Measurements from ENCODE around the gene FOXO6. TPM values are rescaled to one million over a fixed set of nuclear protein-coding genes. Genes with fewer than 3 reads are reported as not detected.

FOXO6 gene
- total RNA-seq, 1 donor from 2014 or later: 2.1 TPM

DNA sequence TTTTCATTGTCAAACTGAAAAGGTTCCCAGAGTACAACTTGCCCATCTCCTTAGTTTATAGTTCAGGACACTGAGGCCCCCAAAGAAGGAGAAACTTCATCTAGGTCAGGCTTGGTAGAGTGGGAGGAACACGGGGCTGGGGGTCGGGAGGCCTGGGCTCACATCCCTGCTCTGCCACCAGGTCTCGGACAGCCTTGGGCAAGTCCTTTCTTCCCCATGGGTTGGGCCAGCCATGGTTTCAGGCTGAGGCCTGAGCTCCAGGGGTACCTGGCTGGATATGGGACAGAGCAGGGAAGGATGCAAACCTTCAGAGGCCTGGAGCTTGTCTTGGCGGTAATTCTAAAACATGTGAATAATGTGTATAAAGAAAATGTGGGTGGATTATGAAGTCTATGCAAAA lies 17.0 kb downstream of the FOXO6 start:
- TF ChIP-seq, protein P1, sequence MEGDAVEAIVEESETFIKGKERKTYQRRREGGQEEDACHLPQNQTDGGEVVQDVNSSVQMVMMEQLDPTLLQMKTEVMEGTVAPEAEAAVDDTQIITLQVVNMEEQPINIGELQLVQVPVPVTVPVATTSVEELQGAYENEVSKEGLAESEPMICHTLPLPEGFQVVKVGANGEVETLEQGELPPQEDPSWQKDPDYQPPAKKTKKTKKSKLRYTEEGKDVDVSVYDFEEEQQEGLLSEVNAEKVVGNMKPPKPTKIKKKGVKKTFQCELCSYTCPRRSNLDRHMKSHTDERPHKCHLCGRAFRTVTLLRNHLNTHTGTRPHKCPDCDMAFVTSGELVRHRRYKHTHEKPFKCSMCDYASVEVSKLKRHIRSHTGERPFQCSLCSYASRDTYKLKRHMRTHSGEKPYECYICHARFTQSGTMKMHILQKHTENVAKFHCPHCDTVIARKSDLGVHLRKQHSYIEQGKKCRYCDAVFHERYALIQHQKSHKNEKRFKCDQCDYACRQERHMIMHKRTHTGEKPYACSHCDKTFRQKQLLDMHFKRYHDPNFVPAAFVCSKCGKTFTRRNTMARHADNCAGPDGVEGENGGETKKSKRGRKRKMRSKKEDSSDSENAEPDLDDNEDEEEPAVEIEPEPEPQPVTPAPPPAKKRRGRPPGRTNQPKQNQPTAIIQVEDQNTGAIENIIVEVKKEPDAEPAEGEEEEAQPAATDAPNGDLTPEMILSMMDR (IDR thresholded peaks at IDR 0.05; ENCODE audit: borderline replicate concordance): no peak
- intact Hi-C loops (cut with micrococcal nuclease): no loop called here
- H3K27ac ChIP-seq (replicated peaks): no peak overlapping the region
- H3K36me3 ChIP-seq: no peaks in the 10 kb centered on the region
- no peak for DNase-seq
- no peak overlapping the region for H3K4me3 ChIP-seq
- peaks cover 25% of the 10 kb centered on the region for H3K4me1 ChIP-seq
- H3K27me3 ChIP-seq (ENCODE audit: low read depth): peaks cover 32% of the 10 kb centered on the region
- H3K9me3 ChIP-seq (replicated peaks): no peaks in the 10 kb centered on the region

DNA sequence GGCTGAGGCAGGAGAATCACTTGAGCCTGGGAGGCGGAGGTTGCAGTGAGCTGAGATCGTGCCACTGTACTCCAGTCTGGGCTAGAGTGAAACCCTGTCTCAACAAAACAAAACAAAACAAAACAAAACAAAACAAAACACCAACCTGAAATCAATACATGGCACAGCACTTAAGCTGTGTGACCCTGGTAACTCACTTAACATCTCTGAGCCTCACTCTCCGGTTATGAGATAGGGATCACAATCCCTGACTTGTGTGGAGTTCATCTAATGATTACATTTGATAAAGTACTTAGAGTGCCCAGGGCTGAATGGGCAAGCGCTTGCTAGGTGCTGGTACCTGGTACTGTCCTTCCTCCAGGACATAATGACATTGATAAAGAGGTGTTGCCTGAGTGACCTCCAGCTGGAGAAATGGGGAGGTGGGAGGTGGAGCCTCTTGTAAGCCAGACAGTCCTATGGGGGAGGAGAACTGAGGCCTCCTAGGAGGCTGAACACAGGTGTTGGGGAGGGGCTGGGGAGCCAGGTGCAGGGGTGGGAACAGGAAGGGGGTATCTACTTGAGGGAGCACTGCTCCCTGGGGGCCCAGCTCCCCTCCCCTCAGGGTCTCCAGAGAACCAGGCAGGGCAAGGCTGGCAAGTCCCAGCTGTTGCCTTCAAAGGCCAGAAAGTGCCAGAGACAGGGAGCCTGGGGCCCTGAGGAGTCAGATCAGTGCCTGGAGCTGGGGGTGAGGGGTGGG lies 17.9 kb downstream of the FOXO6 start:
- intact Hi-C loops (cut with micrococcal nuclease): no loop called here

DNA sequence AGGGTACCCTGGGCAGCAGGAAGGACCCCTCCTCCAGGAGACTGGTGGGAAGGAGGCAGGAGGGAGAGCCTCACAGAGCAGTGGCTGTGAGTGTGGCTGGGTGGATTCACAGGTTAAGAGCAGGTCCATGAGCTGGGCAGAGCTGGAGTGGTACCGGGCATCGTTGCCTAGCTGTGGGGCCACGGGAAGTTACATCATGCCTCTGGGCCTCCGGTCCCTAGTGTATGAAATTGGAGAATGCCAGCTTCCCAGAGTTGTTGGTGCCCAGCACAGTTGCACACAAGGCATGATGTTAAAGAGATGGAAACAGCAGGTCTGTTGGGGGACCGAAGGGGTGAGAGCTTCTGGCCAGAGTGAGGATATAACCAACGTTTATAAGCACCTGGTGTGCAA lies 18.5 kb downstream of the FOXO6 start:
- no peak for DNase-seq
- Histone ChIP-seq H3K36me3 (no peaks in the 10 kb centered on the region), H3K9me3 (replicated peaks) (no peaks in the 10 kb centered on the region), H3K4me1 (peaks cover 25% of the 10 kb centered on the region), H3K27ac (replicated peaks) (no peak overlapping the region), H3K27me3 (ENCODE audit: low read depth) (peaks cover 47% of the 10 kb centered on the region), H3K4me3 (no peak overlapping the region)
- TF ChIP-seq, protein P1 (IDR thresholded peaks at IDR 0.05; ENCODE audit: borderline replicate concordance): no peak
- intact Hi-C loops (cut with micrococcal nuclease): no loop called here

More for the DNA sequence above, 17.9 kb downstream of the FOXO6 start:
- peaks cover 25% of the 10 kb centered on the region for H3K4me1 ChIP-seq
- no peaks in the 10 kb centered on the region for H3K36me3 ChIP-seq
- H3K4me3 ChIP-seq: no peak overlapping the region
- no peak overlapping the region for H3K27ac ChIP-seq (replicated peaks)
- H3K27me3 ChIP-seq (ENCODE audit: low read depth): peaks cover 42% of the 10 kb centered on the region
- DNase-seq: no peak
- TF ChIP-seq, protein P1 (IDR thresholded peaks at IDR 0.05; ENCODE audit: borderline replicate concordance): no peak
- H3K9me3 ChIP-seq (replicated peaks): no peaks in the 10 kb centered on the region

DNA sequence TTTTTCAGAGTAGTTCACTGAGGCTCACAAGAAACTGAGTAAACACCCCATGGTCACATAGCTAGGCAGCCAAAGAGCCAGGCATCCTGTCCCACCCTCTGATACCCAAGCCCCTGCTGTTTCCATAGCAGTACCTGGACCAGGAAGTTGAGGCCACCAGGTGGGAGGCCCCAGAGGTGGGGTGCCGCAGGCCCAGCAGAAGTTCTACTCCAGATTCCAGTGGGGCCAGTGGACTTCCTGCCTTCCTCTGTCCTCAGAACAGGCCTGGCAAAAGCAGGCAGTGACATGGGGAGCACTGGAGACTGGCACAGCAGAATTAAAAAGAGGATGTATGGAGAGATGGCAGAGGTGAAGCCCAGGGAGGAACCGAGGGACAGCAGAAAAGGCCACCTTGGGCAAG lies 19.0 kb downstream of the FOXO6 start:
- Histone ChIP-seq H3K27ac (replicated peaks) (peak overlapping the region; percentile 89), H3K9me3 (replicated peaks) (no peaks in the 10 kb centered on the region), H3K4me1 (peaks cover 25% of the 10 kb centered on the region), H3K36me3 (no peaks in the 10 kb centered on the region), H3K4me3 (no peak overlapping the region), H3K27me3 (ENCODE audit: low read depth) (peaks cover 47% of the 10 kb centered on the region)
- intact Hi-C loops (cut with micrococcal nuclease): no loop called here
- TF ChIP-seq, protein P1 (IDR thresholded peaks at IDR 0.05; ENCODE audit: borderline replicate concordance): no peak
- DNase-seq: no peak

DNA sequence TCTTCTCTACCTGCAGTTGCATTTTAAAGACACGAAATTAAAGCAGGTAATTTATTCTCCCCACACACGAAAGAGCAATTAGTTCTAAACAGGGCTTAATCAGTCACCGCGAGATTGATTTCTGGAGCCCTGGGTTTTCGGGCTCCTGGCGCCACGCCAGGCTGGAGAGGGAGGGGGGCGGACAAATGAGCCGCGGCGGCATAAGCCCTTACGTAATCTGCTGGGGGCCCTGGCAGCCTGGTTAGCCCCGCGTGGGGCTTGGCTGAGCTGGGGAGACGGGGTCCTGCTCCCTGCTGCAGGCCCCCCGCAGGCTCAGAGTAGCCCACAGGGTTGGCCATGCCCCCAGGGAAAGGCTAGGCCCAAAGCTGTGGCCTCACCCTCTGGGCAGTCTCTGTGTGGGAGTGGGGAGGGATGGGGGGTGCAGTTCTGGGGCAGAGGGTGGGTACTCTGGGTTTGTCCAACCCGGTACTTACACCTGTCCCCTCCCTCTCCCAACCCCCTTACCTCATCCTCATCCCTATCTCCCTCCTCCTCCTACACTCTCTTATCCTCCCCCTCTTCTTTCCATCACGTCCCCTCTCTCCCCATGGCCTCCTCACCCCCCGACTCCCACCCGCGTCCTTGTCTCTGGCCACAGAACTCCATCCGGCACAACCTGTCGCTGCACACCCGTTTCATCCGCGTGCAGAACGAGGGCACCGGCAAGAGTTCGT lies 19.9 kb downstream of the FOXO6 start:
- H3K36me3 ChIP-seq: no peaks in the 10 kb centered on the region
- peak overlapping the region; percentile 89 for H3K27ac ChIP-seq (replicated peaks)
- no peaks in the 10 kb centered on the region for H3K9me3 ChIP-seq (replicated peaks)
- TF ChIP-seq, protein P1 (IDR thresholded peaks at IDR 0.05; ENCODE audit: borderline replicate concordance): no peak
- intact Hi-C loops (cut with micrococcal nuclease): no loop called here
- peak; percentile 61 for DNase-seq
- H3K27me3 ChIP-seq (ENCODE audit: low read depth): peaks cover 47% of the 10 kb centered on the region
- peaks cover 35% of the 10 kb centered on the region for H3K4me1 ChIP-seq
- peak overlapping the region; percentile 69 for H3K4me3 ChIP-seq
